ENCODE data around the gene NDUFS1. TPM values are rescaled to one million over a fixed set of nuclear protein-coding genes. Genes with fewer than 3 reads are reported as not detected.

Gene NDUFS1
- total and polyA plus RNA-seq, 2 of the 8 experiments (the other 6 are each of a cell fraction or from before 2014, with no cell fraction given), result 42.1 to 97.0 TPM

DNA sequence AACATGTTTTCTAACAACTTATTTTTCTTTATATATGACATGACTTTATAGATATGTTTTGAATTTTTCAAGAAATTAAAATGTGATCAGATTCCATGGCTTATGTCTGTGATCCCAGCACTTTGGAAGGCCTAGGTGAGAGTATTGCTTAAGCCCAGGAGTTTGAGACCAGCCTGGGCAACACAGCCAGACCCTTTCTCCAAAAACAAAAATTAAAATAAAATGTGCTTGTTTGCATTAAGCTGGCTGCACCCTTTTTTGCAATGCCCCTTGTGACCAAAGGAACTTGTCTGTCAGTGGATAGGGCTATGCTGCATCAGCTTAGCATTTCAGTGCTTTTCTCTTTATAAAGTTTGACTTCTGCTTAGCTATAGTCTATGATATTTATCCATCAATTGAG, 71.0 kb downstream of the NDUFS1 start (continued):
- TF ChIP-seq, protein P1, sequence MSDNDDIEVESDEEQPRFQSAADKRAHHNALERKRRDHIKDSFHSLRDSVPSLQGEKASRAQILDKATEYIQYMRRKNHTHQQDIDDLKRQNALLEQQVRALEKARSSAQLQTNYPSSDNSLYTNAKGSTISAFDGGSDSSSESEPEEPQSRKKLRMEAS (IDR thresholded peaks at IDR 0.05), result no peak
- TF ChIP-seq TAF7 (optimal IDR thresholded peaks at IDR 0.05; ENCODE audit: borderline replicate concordance, low read depth, low read length), result no peak

Measured in H1 (cell line).